Measurements from ENCODE around the gene PROC. TPM values are rescaled to one million over a fixed set of nuclear protein-coding genes. Genes with fewer than 3 reads are reported as not detected.

PROC gene
- total and polyA plus RNA-seq, 2 of the 8 experiments (the other 6 are each of a cell fraction or from before 2014, with no cell fraction given), result 1.5 to 1.6 TPM

GRCh38 chr2:127405255-127405610 lies 13.0 kb upstream of the PROC start:
- no peak overlapping the region for H4K91ac ChIP-seq (replicated peaks; ENCODE audit: insufficient read length, low read length)
- H3K56ac ChIP-seq (replicated peaks; ENCODE audit: insufficient read length, low read depth, low read length), result no peak overlapping the region
- H2AK5ac ChIP-seq (ENCODE audit: low read depth, low read length), result no peak overlapping the region
- H2BK5ac ChIP-seq (ENCODE audit: low read depth, low read length), result no peak overlapping the region
- no peaks in the 10 kb centered on the region for H3K27me3 ChIP-seq (replicated peaks in 1 of 4; ENCODE audit: control insufficient read depth in 3 of 4, extremely low read depth in 1 of 4, insufficient read depth in 3 of 4, low read length in 3 of 4)
- H3K4me2 ChIP-seq (ENCODE audit: insufficient read depth in 1 of 2, low read depth in 2 of 2, low read length in 2 of 2), result no peak overlapping the region
- H2AFZ ChIP-seq (ENCODE audit: low read length), result 0 out of 2 replicates have a peak overlapping the region, but pooled peaks have one; percentile 3
- H4K20me1 ChIP-seq (replicated peaks in 1 of 2; ENCODE audit: control insufficient read depth in 1 of 2, insufficient read depth in 2 of 2, low read length in 2 of 2), result no peaks in the 10 kb centered on the region
- no peak overlapping the region for H4K5ac ChIP-seq (ENCODE audit: insufficient read length, low read depth, low read length)
- no peak overlapping the region for H2BK15ac ChIP-seq (ENCODE audit: low read length)
- no peak overlapping the region for H3K4me3 ChIP-seq (ENCODE audit: extremely low read depth in 1 of 4, insufficient read depth in 2 of 4, low read depth in 3 of 4, low read length in 4 of 4)
- H2BK20ac ChIP-seq (ENCODE audit: low read length), result no peak overlapping the region
- H4K8ac ChIP-seq (ENCODE audit: extremely low read depth, insufficient read depth, low read length), result no peak overlapping the region
- CTCF ChIA-PET (ENCODE audit: partially characterized antibody), result interaction anchor here (1.2 to 2.9 kb wide), 3 partner anchors 9 to 16 kb away, joined by 3 to 14 read pairs (median 4); no protein-coding TSS in a partner anchor
- POLR2A ChIA-PET (ENCODE audit: partially characterized antibody), result no interaction called here
- peaks cover 0 to 8% (median 4%) of the 10 kb centered on the region in 4 experiments; a peak in 3 of 7 replicates for H3K4me1 ChIP-seq (replicated peaks in 1 of 4; ENCODE audit: control insufficient read depth in 3 of 4, insufficient read depth in 4 of 4, low read length in 3 of 4)
- H2BK12ac ChIP-seq (ENCODE audit: low read depth, low read length), result no peak overlapping the region
- H3K4ac ChIP-seq (replicated peaks; ENCODE audit: insufficient read length, low read depth, low read length), result no peak overlapping the region
- no peak overlapping the region for H3K9ac ChIP-seq (replicated peaks in 1 of 4; ENCODE audit: extremely low read depth in 1 of 4, low read depth in 3 of 4, low read length in 3 of 4)
- no peak overlapping the region for H2BK120ac ChIP-seq (replicated peaks; ENCODE audit: low read depth, low read length)
- H3K23me2 ChIP-seq (ENCODE audit: low read depth, low read length), result peaks cover 2% of the 10 kb centered on the region
- no peak overlapping the region for H3K27ac ChIP-seq (ENCODE audit: low read depth, low read length)
- FAIRE-seq, result no peak
- no peaks in the 10 kb centered on the region for H3K36me3 ChIP-seq (ENCODE audit: control insufficient read depth in 2 of 4, insufficient read depth in 4 of 4, low read length in 3 of 4)
- no peak overlapping the region for H3K14ac ChIP-seq (ENCODE audit: insufficient read length)
- H3K9me3 ChIP-seq (ENCODE audit: insufficient read depth in 2 of 2, low read depth in 1 of 2, low read length in 1 of 2), result no peaks in the 10 kb centered on the region
- no peak overlapping the region for H3K23ac ChIP-seq (ENCODE audit: insufficient read length)
- no peaks in the 10 kb centered on the region for H3K79me2 ChIP-seq (ENCODE audit: control insufficient read depth in 1 of 2, insufficient read depth in 2 of 2, low read length in 2 of 2)
- DNase-seq (ENCODE audit: low read depth in 1 of 2, low spot score in 2 of 2), result no peak
- no peaks in the 10 kb centered on the region for H3K79me1 ChIP-seq (ENCODE audit: low read depth, low read length)
- H3K18ac ChIP-seq (ENCODE audit: extremely low read depth, low read length), result no peak overlapping the region
- WGBS, 2 experiments (ENCODE audit: extremely low coverage in 1 of 2, insufficient coverage in 1 of 2, insufficient read length in 1 of 2, insufficient replicate concordance in 2 of 2, low coverage in 1 of 2, low lambda C conversion rate in 2 of 2, missing lambda C conversion rate in 1 of 2), result 82% methylated on average over 3 of the region's 3 CpGs; no CpG with 5 or more reads in 1 of the 2 experiments
- TF ChIP-seq EP300 (IDR thresholded peaks at IDR 0.05; ENCODE audit: borderline replicate concordance in 1 of 2, low read depth in 2 of 2, low read length in 2 of 2) (no peak), RNF2 (IDR thresholded peaks at IDR 0.05; ENCODE audit: borderline replicate concordance, low read depth, low read length, missing control alignments, poor library complexity, severe bottlenecking) (no peak), SP4 (IDR thresholded peaks at IDR 0.05; ENCODE audit: low read length) (no peak), JUN (IDR thresholded peaks at IDR 0.05; ENCODE audit: low read depth, low read length) (no peak), TAF7 (optimal IDR thresholded peaks at IDR 0.05; ENCODE audit: borderline replicate concordance, low read depth, low read length) (no peak), E2F6 (IDR thresholded peaks at IDR 0.05) (no peak), SP2 (IDR thresholded peaks at IDR 0.05; ENCODE audit: low read length) (no peak), CBX5 (IDR thresholded peaks at IDR 0.05; ENCODE audit: low read depth, low read length) (no peak), RBBP5 (IDR thresholded peaks at IDR 0.05; ENCODE audit: borderline replicate concordance, low read depth, low read length) (no peak), POU5F1 (IDR thresholded peaks at IDR 0.05; ENCODE audit: low read depth, low read length) (no peak), MAX (IDR thresholded peaks at IDR 0.05) (no peak), TAF1 (IDR thresholded peaks at IDR 0.05; ENCODE audit: low read depth, low read length) (no peak), RFX5 (IDR thresholded peaks at IDR 0.05; ENCODE audit: borderline replicate concordance, low read depth, low read length) (no peak), TCF12 (IDR thresholded peaks at IDR 0.05; ENCODE audit: low read depth, low read length) (no peak)
